KMS-11 (cell line): Measurements from ENCODE around the gene TASP1.

Experiments
- H2AFZ ChIP-seq: fragments of 200-600 bp; sonication (generic); 2 replicates; pipeline ENCODE4 v1.6.1; 2016; ENCODE audit warnings: antibody characterized with exemption, mixed run types, low read depth
- H3K27ac ChIP-seq: fragments of 200-600 bp; sonication (generic); 2 replicates; pipeline ENCODE4 v1.6.1; 2016; ENCODE audit warnings: mild to moderate bottlenecking, mixed run types
- H3K27me3 ChIP-seq: fragments of 200-600 bp; sonication (generic); 2 replicates; pipeline ENCODE4 v1.6.1; 2017; ENCODE audit warnings: mild to moderate bottlenecking, low read depth, mixed run types, moderate library complexity; ENCODE audit not compliant: insufficient read depth
- H3K36me3 ChIP-seq: fragments of 200-600 bp; sonication (generic); 2 replicates; pipeline ENCODE4 v1.6.1; 2017; ENCODE audit warnings: mild to moderate bottlenecking, mixed run types; ENCODE audit not compliant: insufficient read depth
- H3K4me1 ChIP-seq: fragments of 200-600 bp; sonication (generic); 2 replicates; pipeline ENCODE4 v1.6.1; 2016; ENCODE audit warnings: mild to moderate bottlenecking, low read depth, mixed run types; ENCODE audit not compliant: poor library complexity, severe bottlenecking
- H3K4me2 ChIP-seq: fragments of 200-600 bp; sonication (generic); 2 replicates; pipeline ENCODE4 v1.7.0; 2016; ENCODE audit warnings: mild to moderate bottlenecking, mixed run types
- H3K4me3 ChIP-seq: fragments of 200-600 bp; sonication (generic); IDR thresholded peaks from 2 replicates; pipeline ENCODE4 v1.6.1; 2017; ENCODE audit warnings: low read depth, low read length, mixed read lengths; ENCODE audit not compliant: insufficient read depth
- H3K79me2 ChIP-seq: fragments of 200-600 bp; sonication (generic); 2 replicates; pipeline ENCODE4 v1.6.1; 2016; ENCODE audit warnings: low read depth, mixed run types; ENCODE audit not compliant: insufficient read depth
- H3K9ac ChIP-seq: fragments of 200-600 bp; sonication (generic); 2 replicates; pipeline ENCODE4 v1.6.1; 2016; ENCODE audit warnings: mild to moderate bottlenecking, mixed run types
- H4K20me1 ChIP-seq: fragments of 200-600 bp; sonication (generic); 2 replicates; pipeline ENCODE4 v1.6.1; 2016; ENCODE audit warnings: mild to moderate bottlenecking, mixed run types; ENCODE audit not compliant: insufficient read depth
- CTCF ChIP-seq: fragments of 200-600 bp; sonication (generic); conservative IDR thresholded peaks from 2 replicates; pipeline ENCODE4 v1.6.1; 2017; ENCODE audit warnings: low read depth, mild to moderate bottlenecking, antibody characterized with exemption, low read length, moderate library complexity, mixed read lengths

The TASP1 gene

DNA sequence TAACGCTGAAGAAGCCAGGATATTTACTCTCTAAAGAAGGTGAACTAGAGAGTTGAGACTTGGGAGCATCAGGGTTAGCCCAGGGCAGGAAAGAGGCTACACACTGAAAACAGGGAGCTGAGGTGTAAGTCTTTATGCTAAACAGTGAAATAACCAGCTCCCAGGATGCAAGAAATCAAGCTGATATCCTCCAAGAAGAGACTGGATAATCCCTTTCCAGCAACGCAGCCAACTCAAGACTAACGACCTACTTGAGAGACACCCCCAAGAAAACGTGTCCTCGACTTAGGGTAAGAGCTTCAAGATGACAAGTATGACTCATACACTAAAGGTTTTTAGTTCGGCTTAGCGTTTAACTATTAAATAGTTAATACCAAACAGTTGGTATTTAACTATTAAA, 202.2 kb downstream of the TASP1 start:
- Histone ChIP-seq H3K4me3 (no peak overlapping the region), H3K27ac (no peak overlapping the region), H3K36me3 (no peaks in the 10 kb centered on the region), H4K20me1 (no peaks in the 10 kb centered on the region), H3K9ac (no peak overlapping the region), H3K27me3 (no peaks in the 10 kb centered on the region), H2AFZ (no peak overlapping the region), H3K4me1 (no peaks in the 10 kb centered on the region), H3K4me2 (no peak overlapping the region), H3K79me2 (no peaks in the 10 kb centered on the region)
- no peak for TF ChIP-seq CTCF

GRCh38 chr20:13432126-13432525, 206.6 kb downstream of the TASP1 start:
- Histone ChIP-seq H3K27ac (no peak overlapping the region), H3K4me1 (no peaks in the 10 kb centered on the region), H3K27me3 (no peaks in the 10 kb centered on the region), H4K20me1 (no peaks in the 10 kb centered on the region), H3K4me3 (no peak overlapping the region), H3K79me2 (no peaks in the 10 kb centered on the region), H2AFZ (no peak overlapping the region), H3K4me2 (no peak overlapping the region), H3K36me3 (no peaks in the 10 kb centered on the region), H3K9ac (no peak overlapping the region)
- no peak for TF ChIP-seq CTCF

DNA sequence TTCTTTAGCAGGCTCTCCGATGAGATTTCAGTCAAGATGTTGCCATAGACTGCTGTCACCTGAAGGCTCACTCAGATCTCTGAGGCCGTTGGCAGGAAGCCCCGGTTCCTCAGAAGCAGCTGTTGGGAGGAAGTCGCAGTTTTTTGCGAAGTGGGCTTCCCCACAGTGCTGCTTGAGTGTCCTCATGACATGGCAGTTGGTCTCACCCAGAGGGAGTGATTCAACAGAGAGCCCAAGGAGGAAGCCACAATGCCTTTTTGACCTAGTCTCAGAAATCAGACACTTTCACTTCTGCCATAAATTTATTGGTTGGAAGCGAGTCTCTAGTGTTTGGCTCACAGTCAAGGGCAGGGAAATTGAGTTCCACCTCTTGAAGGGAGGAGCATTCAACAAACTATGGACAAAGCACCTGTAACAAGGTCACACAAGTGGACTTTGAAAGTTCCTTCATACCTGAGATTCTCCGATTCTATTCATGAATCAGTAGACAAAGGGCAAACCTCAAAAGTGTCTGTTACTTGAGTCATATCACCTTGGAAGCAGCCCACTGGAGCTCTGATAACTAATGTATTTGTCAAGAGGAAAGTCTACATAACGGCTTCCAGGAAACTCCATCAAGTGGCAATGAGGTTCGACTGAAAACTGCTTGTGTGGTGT, 208.3 kb downstream of the TASP1 start:
- Histone ChIP-seq H3K27me3 (no peaks in the 10 kb centered on the region), H3K9ac (no peak overlapping the region), H3K4me2 (no peak overlapping the region), H3K4me1 (no peaks in the 10 kb centered on the region), H2AFZ (no peak overlapping the region), H3K4me3 (no peak overlapping the region), H4K20me1 (no peaks in the 10 kb centered on the region), H3K27ac (no peak overlapping the region), H3K36me3 (no peaks in the 10 kb centered on the region), H3K79me2 (no peaks in the 10 kb centered on the region)
- no peak for TF ChIP-seq CTCF

DNA sequence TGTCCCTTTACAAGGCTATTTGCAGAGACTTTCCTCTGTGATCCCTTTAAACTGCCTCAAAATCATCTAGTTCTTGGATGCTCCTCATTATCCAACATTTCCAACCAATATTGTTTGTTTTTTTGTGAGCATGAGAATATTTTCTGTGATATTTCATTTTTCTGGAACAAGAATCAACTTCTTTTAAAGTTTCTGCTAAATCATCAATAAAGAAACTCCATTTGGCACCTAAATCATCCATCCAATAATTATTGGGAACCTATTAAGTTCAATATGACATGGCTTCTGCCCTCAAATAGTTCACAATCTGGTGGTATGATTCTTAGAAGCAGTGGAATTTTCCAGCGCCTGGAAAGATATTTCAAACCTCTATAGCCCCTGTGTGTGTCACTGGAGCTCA, 210.0 kb downstream of the TASP1 start:
- H3K27ac ChIP-seq, result no peak overlapping the region
- no peak for TF ChIP-seq CTCF

More for the DNA sequence above, 210.0 kb downstream of the TASP1 start:
- H3K27me3 ChIP-seq, result no peaks in the 10 kb centered on the region
- no peaks in the 10 kb centered on the region for H4K20me1 ChIP-seq
- H3K4me3 ChIP-seq, result no peak overlapping the region
- no peaks in the 10 kb centered on the region for H3K36me3 ChIP-seq
- H3K4me1 ChIP-seq, result no peaks in the 10 kb centered on the region
- H3K4me2 ChIP-seq, result no peak overlapping the region
- H2AFZ ChIP-seq, result no peak overlapping the region
- H3K79me2 ChIP-seq, result no peaks in the 10 kb centered on the region
- H3K9ac ChIP-seq, result no peak overlapping the region
